Measurements from ENCODE around the gene PLXNB3.

Gene PLXNB3

GRCh38 chrX:153731845-153732215 lies 32.2 kb upstream of the PLXNB3 start:
- Histone ChIP-seq H3K36me3 (ENCODE audit: control insufficient read depth in 5 of 5, insufficient read depth in 5 of 5, low read length in 5 of 5) (peaks cover 0 to 14% (median 9%) of the 10 kb centered on the region in 5 donors), H3K27ac (ENCODE audit: low read depth, low read length) (no peak overlapping the region), H3K27me3 (ENCODE audit: control insufficient read depth in 5 of 5, insufficient read depth in 4 of 5, low read length in 5 of 5) (peaks cover 0 to 9% (median 0%) of the 10 kb centered on the region in 5 donors)

GRCh38 chrX:153732401-153732800 lies 31.6 kb upstream of the PLXNB3 start:
- Histone ChIP-seq H3K4me3 (ENCODE audit: low read depth in 1 of 5, low read length in 5 of 5) (no peak overlapping the region), H3K27ac (ENCODE audit: low read depth, low read length) (no peak overlapping the region), H3K9me3 (ENCODE audit: control insufficient read depth in 5 of 5, low read length in 5 of 5) (peaks cover 4 to 13% (median 9%) of the 10 kb centered on the region in 5 donors), H3K36me3 (ENCODE audit: control insufficient read depth in 5 of 5, insufficient read depth in 5 of 5, low read length in 5 of 5) (peaks cover 0 to 20% (median 13%) of the 10 kb centered on the region in 5 donors), H3K27me3 (ENCODE audit: control insufficient read depth in 5 of 5, insufficient read depth in 4 of 5, low read length in 5 of 5) (peaks cover 0 to 7% (median 0%) of the 10 kb centered on the region in 5 donors), H3K9ac (ENCODE audit: low read length in 5 of 5) (no peak overlapping the region), H3K4me1 (ENCODE audit: control insufficient read depth in 5 of 5, insufficient read depth in 5 of 5, low read length in 5 of 5) (peaks cover 5 to 17% (median 14%) of the 10 kb centered on the region in 5 donors)

More at GRCh38 chrX:153731845-153732215, 32.2 kb upstream of the PLXNB3 start:
- H3K4me3 ChIP-seq (ENCODE audit: low read depth in 1 of 5, low read length in 5 of 5) = no peak overlapping the region
- peaks cover 4 to 13% (median 9%) of the 10 kb centered on the region in 5 donors for H3K9me3 ChIP-seq (ENCODE audit: control insufficient read depth in 5 of 5, low read length in 5 of 5)
- no peak overlapping the region for H3K9ac ChIP-seq (ENCODE audit: low read length in 5 of 5)
- peaks cover 9 to 23% (median 20%) of the 10 kb centered on the region in 5 donors for H3K4me1 ChIP-seq (ENCODE audit: control insufficient read depth in 5 of 5, insufficient read depth in 5 of 5, low read length in 5 of 5)

GRCh38 chrX:153733651-153734240 lies 30.3 kb upstream of the PLXNB3 start:
- peaks cover 0 to 23% (median 15%) of the 10 kb centered on the region in 5 donors for H3K36me3 ChIP-seq (ENCODE audit: control insufficient read depth in 5 of 5, insufficient read depth in 5 of 5, low read length in 5 of 5)
- no peak overlapping the region for H3K4me3 ChIP-seq (ENCODE audit: low read depth in 1 of 5, low read length in 5 of 5)
- H3K9ac ChIP-seq (ENCODE audit: low read length in 5 of 5) = no peak overlapping the region
- peaks cover 0 to 4% (median 2%) of the 10 kb centered on the region in 5 donors for H3K4me1 ChIP-seq (ENCODE audit: control insufficient read depth in 5 of 5, insufficient read depth in 5 of 5, low read length in 5 of 5)
- H3K27ac ChIP-seq (ENCODE audit: low read depth, low read length) = no peak overlapping the region
- peaks cover 4 to 13% (median 9%) of the 10 kb centered on the region in 5 donors for H3K9me3 ChIP-seq (ENCODE audit: control insufficient read depth in 5 of 5, low read length in 5 of 5)
- H3K27me3 ChIP-seq (ENCODE audit: control insufficient read depth in 5 of 5, insufficient read depth in 4 of 5, low read length in 5 of 5) = peaks cover 0 to 2% (median 0%) of the 10 kb centered on the region in 5 donors

- peaks cover 0 to 27% (median 13%) of the 10 kb centered on the region in 5 donors for H3K36me3 ChIP-seq (ENCODE audit: control insufficient read depth in 5 of 5, insufficient read depth in 5 of 5, low read length in 5 of 5)
- H3K4me1 ChIP-seq (ENCODE audit: control insufficient read depth in 5 of 5, insufficient read depth in 5 of 5, low read length in 5 of 5) = no peaks in the 10 kb centered on the region
- no peak overlapping the region for H3K27ac ChIP-seq (ENCODE audit: low read depth, low read length)
- H3K9me3 ChIP-seq (ENCODE audit: control insufficient read depth in 5 of 5, low read length in 5 of 5) = peaks cover 4 to 13% (median 9%) of the 10 kb centered on the region in 5 donors
- no peak overlapping the region for H3K9ac ChIP-seq (ENCODE audit: low read length in 5 of 5)
- no peak overlapping the region for H3K4me3 ChIP-seq (ENCODE audit: low read depth in 1 of 5, low read length in 5 of 5)
- H3K27me3 ChIP-seq (ENCODE audit: control insufficient read depth in 5 of 5, insufficient read depth in 4 of 5, low read length in 5 of 5) = peaks cover 0 to 2% (median 0%) of the 10 kb centered on the region in 5 donors
Measured at GRCh38 chrX:153734871-153735270, 29.2 kb upstream of the PLXNB3 start.

GRCh38 chrX:153735274-153735673 lies 28.8 kb upstream of the PLXNB3 start:
- Histone ChIP-seq H3K36me3 (ENCODE audit: control insufficient read depth in 5 of 5, insufficient read depth in 5 of 5, low read length in 5 of 5) (peaks cover 0 to 31% (median 13%) of the 10 kb centered on the region in 5 donors), H3K4me1 (ENCODE audit: control insufficient read depth in 5 of 5, insufficient read depth in 5 of 5, low read length in 5 of 5) (no peaks in the 10 kb centered on the region), H3K9ac (ENCODE audit: low read length in 5 of 5) (no peak overlapping the region), H3K27ac (ENCODE audit: low read depth, low read length) (no peak overlapping the region), H3K27me3 (ENCODE audit: control insufficient read depth in 5 of 5, insufficient read depth in 4 of 5, low read length in 5 of 5) (peaks cover 0 to 6% (median 2%) of the 10 kb centered on the region in 5 donors), H3K4me3 (ENCODE audit: low read depth in 1 of 5, low read length in 5 of 5) (no peak overlapping the region), H3K9me3 (ENCODE audit: control insufficient read depth in 5 of 5, low read length in 5 of 5) (peaks cover 4 to 13% (median 9%) of the 10 kb centered on the region in 5 donors)

GRCh38 chrX:153736071-153736820 lies 27.8 kb upstream of the PLXNB3 start:
- Histone ChIP-seq H3K4me3 (ENCODE audit: low read depth in 1 of 5, low read length in 5 of 5) (no peak overlapping the region), H3K36me3 (ENCODE audit: control insufficient read depth in 5 of 5, insufficient read depth in 5 of 5, low read length in 5 of 5) (peaks cover 0 to 35% (median 15%) of the 10 kb centered on the region in 5 donors), H3K9me3 (ENCODE audit: control insufficient read depth in 5 of 5, low read length in 5 of 5) (peaks cover 4 to 13% (median 9%) of the 10 kb centered on the region in 5 donors), H3K4me1 (ENCODE audit: control insufficient read depth in 5 of 5, insufficient read depth in 5 of 5, low read length in 5 of 5) (no peaks in the 10 kb centered on the region), H3K27me3 (ENCODE audit: control insufficient read depth in 5 of 5, insufficient read depth in 4 of 5, low read length in 5 of 5) (peaks cover 0 to 8% (median 2%) of the 10 kb centered on the region in 5 donors), H3K9ac (ENCODE audit: low read length in 5 of 5) (no peak overlapping the region), H3K27ac (ENCODE audit: low read depth, low read length) (no peak overlapping the region)

GRCh38 chrX:153736871-153737441 lies 27.1 kb upstream of the PLXNB3 start:
- H3K9me3 ChIP-seq (ENCODE audit: control insufficient read depth in 5 of 5, low read length in 5 of 5) = peaks cover 2 to 7% (median 4%) of the 10 kb centered on the region in 5 donors
- peaks cover 0 to 10% (median 2%) of the 10 kb centered on the region in 5 donors for H3K27me3 ChIP-seq (ENCODE audit: control insufficient read depth in 5 of 5, insufficient read depth in 4 of 5, low read length in 5 of 5)
- H3K36me3 ChIP-seq (ENCODE audit: control insufficient read depth in 5 of 5, insufficient read depth in 5 of 5, low read length in 5 of 5) = peaks cover 0 to 35% (median 15%) of the 10 kb centered on the region in 5 donors
- H3K4me1 ChIP-seq (ENCODE audit: control insufficient read depth in 5 of 5, insufficient read depth in 5 of 5, low read length in 5 of 5) = no peaks in the 10 kb centered on the region
- H3K9ac ChIP-seq (ENCODE audit: low read length in 5 of 5) = no peak overlapping the region
- no peak overlapping the region for H3K27ac ChIP-seq (ENCODE audit: low read depth, low read length)
- H3K4me3 ChIP-seq (ENCODE audit: low read depth in 1 of 5, low read length in 5 of 5) = no peak overlapping the region

GRCh38 chrX:153738056-153738605 lies 25.9 kb upstream of the PLXNB3 start:
- H3K9ac ChIP-seq (ENCODE audit: low read length in 5 of 5) = no peak overlapping the region
- H3K36me3 ChIP-seq (ENCODE audit: control insufficient read depth in 5 of 5, insufficient read depth in 5 of 5, low read length in 5 of 5) = peaks cover 0 to 35% (median 15%) of the 10 kb centered on the region in 5 donors
- H3K4me3 ChIP-seq (ENCODE audit: low read depth in 1 of 5, low read length in 5 of 5) = no peak overlapping the region
- H3K27me3 ChIP-seq (ENCODE audit: control insufficient read depth in 5 of 5, insufficient read depth in 4 of 5, low read length in 5 of 5) = peaks cover 0 to 10% (median 2%) of the 10 kb centered on the region in 5 donors
- H3K9me3 ChIP-seq (ENCODE audit: control insufficient read depth in 5 of 5, low read length in 5 of 5) = peaks cover 0 to 3% (median 0%) of the 10 kb centered on the region in 5 donors
- no peak overlapping the region for H3K27ac ChIP-seq (ENCODE audit: low read depth, low read length)
- no peaks in the 10 kb centered on the region for H3K4me1 ChIP-seq (ENCODE audit: control insufficient read depth in 5 of 5, insufficient read depth in 5 of 5, low read length in 5 of 5)

- H3K27me3 ChIP-seq (ENCODE audit: control insufficient read depth in 5 of 5, insufficient read depth in 4 of 5, low read length in 5 of 5) = peaks cover 0 to 10% (median 2%) of the 10 kb centered on the region in 5 donors
- peaks cover 0 to under 1% (median 0%) of the 10 kb centered on the region in 5 donors for H3K9me3 ChIP-seq (ENCODE audit: control insufficient read depth in 5 of 5, low read length in 5 of 5)
- H3K4me3 ChIP-seq (ENCODE audit: low read depth in 1 of 5, low read length in 5 of 5) = no peak overlapping the region
- no peak overlapping the region for H3K27ac ChIP-seq (ENCODE audit: low read depth, low read length)
- H3K36me3 ChIP-seq (ENCODE audit: control insufficient read depth in 5 of 5, insufficient read depth in 5 of 5, low read length in 5 of 5) = peaks cover 0 to 35% (median 15%) of the 10 kb centered on the region in 5 donors
- no peak overlapping the region for H3K9ac ChIP-seq (ENCODE audit: low read length in 5 of 5)
- H3K4me1 ChIP-seq (ENCODE audit: control insufficient read depth in 5 of 5, insufficient read depth in 5 of 5, low read length in 5 of 5) = peaks cover 0 to 11% (median 7%) of the 10 kb centered on the region in 5 donors
Measured at GRCh38 chrX:153739754-153740486, 24.1 kb upstream of the PLXNB3 start.
